H1 (cell line): ENCODE data around the gene ADGRD2. TPM values are rescaled to one million over a fixed set of nuclear protein-coding genes. Genes with fewer than 3 reads are reported as not detected.

Experiments used
- ASH2L ChIP-seq: fragments of 200-600, 300-600 bp; sonication (generic); IDR thresholded peaks from one replicate; pipeline ENCODE4 v1.7.1; 2017; ENCODE audit warnings: low read length
- CBX5 ChIP-seq: fragments of 300-800, 300-1000 bp; sonication (generic); IDR thresholded peaks from 2 replicates; pipeline ENCODE4 v1.7.1; 2016; ENCODE audit warnings: antibody characterized with exemption, low read length, low read depth
- HDAC2 ChIP-seq, 2 experiments: fragments of 300-600 bp in 1 of 2; sonication (generic) in 1 of 2; IDR thresholded peaks; 2 replicates each; pipeline ENCODE4 v1.6.1; 2011 to 2012; ENCODE audit warnings: low read depth in 2 of 2, low read length in 2 of 2, mild to moderate bottlenecking in 2 of 2, moderate library complexity in 2 of 2, borderline replicate concordance in 1 of 2, inconsistent platforms in 1 of 2
- SP2 ChIP-seq: IDR thresholded peaks from 2 replicates; pipeline ENCODE4 v1.6.1; 2012; ENCODE audit warnings: mild to moderate bottlenecking, low read length, inconsistent platforms
- polyA plus RNA-seq, 7 experiments: library from polyadenylated mRNA; depleted of rRNA in 3 of 7; stranded (reverse) in 5 of 7; unstranded in 2 of 7; fragments of >200 nt in 5 of 7; fragments of 200-250 nt in 2 of 7; gene quantifications; 1 replicate in 5 of 7; 2 replicates in 1 of 7; 4 replicates in 1 of 7; pipeline versions ENCODE4 v1.2.1 to v1.2.3, GENCODE V29; 2011 to 2013; ENCODE audit warnings: missing spikeins in 2 of 7, mixed read lengths in 2 of 7
- total RNA-seq: library from RNA; stranded (reverse); fragmentation: NEBNext Ultra II Directional; extraction: Animal tissue kit (Norgen Biotek cat#: 25700); gene quantifications from 2 replicates; pipeline ENCODE4 v1.2.1, GENCODE V29; 2021
- TF ChIP-seq, protein P1 (sequence below): IDR thresholded peaks from 2 replicates; pipeline ENCODE4 v1.6.1; 2011; ENCODE audit warnings: low read length, improper control_type of control experiment

Gene ADGRD2
- total and polyA plus RNA-seq, 2 of the 8 experiments (the other 6 are each of a cell fraction or from before 2014, with no cell fraction given): 0.41 to 1.4 TPM

DNA sequence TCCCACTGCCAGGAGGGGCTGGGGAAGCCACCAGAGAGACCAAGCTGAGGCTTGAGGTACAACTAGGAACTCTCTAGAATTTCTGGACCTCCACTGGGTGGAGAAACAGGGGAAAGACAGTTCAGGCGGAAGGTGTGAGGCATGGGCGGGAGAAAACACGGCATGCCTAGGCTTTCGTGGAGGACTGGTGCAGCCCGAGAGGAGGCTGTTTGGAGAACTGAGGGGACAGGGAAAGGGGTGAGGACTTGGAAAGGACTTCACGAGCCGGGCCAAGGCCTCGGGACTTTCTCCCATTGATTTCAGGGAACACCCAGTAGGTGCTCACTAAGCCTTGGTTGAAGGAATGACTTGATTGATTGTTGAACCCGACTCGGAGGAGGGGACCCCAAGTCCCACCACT lies 9.5 kb upstream of the ADGRD2 start (continued):
- TF ChIP-seq ASH2L (no peak), CBX5 (no peak), HDAC2 (IDR thresholded peaks at IDR 0.05; ENCODE audit: borderline replicate concordance in 1 of 2, low read depth in 2 of 2, low read length in 2 of 2) (no peak), SP2 (no peak)
- TF ChIP-seq, protein P1, sequence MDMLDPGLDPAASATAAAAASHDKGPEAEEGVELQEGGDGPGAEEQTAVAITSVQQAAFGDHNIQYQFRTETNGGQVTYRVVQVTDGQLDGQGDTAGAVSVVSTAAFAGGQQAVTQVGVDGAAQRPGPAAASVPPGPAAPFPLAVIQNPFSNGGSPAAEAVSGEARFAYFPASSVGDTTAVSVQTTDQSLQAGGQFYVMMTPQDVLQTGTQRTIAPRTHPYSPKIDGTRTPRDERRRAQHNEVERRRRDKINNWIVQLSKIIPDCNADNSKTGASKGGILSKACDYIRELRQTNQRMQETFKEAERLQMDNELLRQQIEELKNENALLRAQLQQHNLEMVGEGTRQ: no peak
